22Rv1 (cell line): ENCODE results near the gene CLIC5.

Experiments
- CTCF ChIP-seq: fragments of 450-650 bp; IDR thresholded peaks from 2 replicates; pipeline ENCODE4 v1.5.1; 2017; ENCODE audit warnings: mild to moderate bottlenecking
- ZFX ChIP-seq: fragments of 450-650 bp; IDR thresholded peaks from 2 replicates; pipeline ENCODE4 v1.6.1; 2017; ENCODE audit warnings: antibody characterized with exemption, borderline replicate concordance

GRCh38 chr6:45850378-45851033 lies 165.2 kb downstream of the CLIC5 start:
- TF ChIP-seq CTCF, result no peak
- no peak for TF ChIP-seq ZFX
